K562 (cell line): ENCODE measurements around the gene MRPL58. TPM values are rescaled to one million over a fixed set of nuclear protein-coding genes. Genes with fewer than 3 reads are reported as not detected.

Experiments
- AFF1 ChIP-seq, 2 experiments: fragments of 450-650 bp; IDR thresholded peaks; 2 replicates each; pipeline ENCODE4 v1.6.1; 2018; ENCODE audit warnings: mild to moderate bottlenecking in 2 of 2, low read depth in 1 of 2; ENCODE audit not compliant: partially characterized antibody in 2 of 2
- CEBPB ChIP-seq: fragments of 450-650 bp; IDR thresholded peaks from 2 replicates; pipeline ENCODE4 v1.6.1; 2016; ENCODE audit warnings: missing genetic modification characterization, missing compliant biosample characterization
- CREM ChIP-seq: IDR thresholded peaks from 2 replicates; pipeline ENCODE4 v1.6.1; 2014; ENCODE audit warnings: antibody characterized with exemption, low read depth
- E2F3 ChIP-seq: fragments of 250-450 bp; sonication (Bioruptor Pico); IDR thresholded peaks from 2 replicates; pipeline ENCODE4 v1.4.0; 2020; ENCODE audit warnings: mild to moderate bottlenecking
- FOXO4 ChIP-seq: fragments of 450-650 bp; formaldehyde crosslinking; IDR thresholded peaks from 2 replicates; pipeline ENCODE4 v1.4.0; 2020; ENCODE audit warnings: mild to moderate bottlenecking, moderate library complexity
- GATA2 ChIP-seq: sonication (generic); formaldehyde crosslinking; IDR thresholded peaks from 2 replicates; pipeline ENCODE4 v1.4.0; 2020; ENCODE audit warnings: mild to moderate bottlenecking, missing genetic modification reagents
- KLF1 ChIP-seq: fragments of 450-650 bp; IDR thresholded peaks from 2 replicates; pipeline ENCODE4 v1.6.1; 2016; ENCODE audit warnings: missing genetic modification characterization, missing compliant biosample characterization
- MCM7 ChIP-seq, 2 experiments: fragments of 450-650 bp; IDR thresholded peaks; 2 replicates each; pipeline ENCODE4 v1.6.1; 2016 to 2018
- PREB ChIP-seq: sonication (generic); formaldehyde crosslinking; IDR thresholded peaks from 2 replicates; pipeline ENCODE4 v1.8.1; 2023; ENCODE audit warnings: mild to moderate bottlenecking, missing genetic modification reagents
- RBM22 ChIP-seq: fragments of 200-400 bp; formaldehyde crosslinking; IDR thresholded peaks from 2 replicates; pipeline ENCODE4 v1.6.1; 2018; ENCODE audit warnings: low read length, low read depth; ENCODE audit not compliant: poor library complexity, severe bottlenecking
- SMARCE1 ChIP-seq: fragments of 450-650 bp; IDR thresholded peaks from 2 replicates; pipeline ENCODE4 v1.7.1; 2016; ENCODE audit warnings: mild to moderate bottlenecking
- U2AF2 ChIP-seq: fragments of 200-400 bp; formaldehyde crosslinking; optimal IDR thresholded peaks from 2 replicates; pipeline ENCODE3; 2017; ENCODE audit warnings: low read depth, mild to moderate bottlenecking, low read length
- ZKSCAN3 ChIP-seq: fragments of 250-450 bp; sonication (Bioruptor Pico); IDR thresholded peaks from 2 replicates; pipeline ENCODE4 v1.4.0; 2020
- ZNF263 ChIP-seq: sonication (generic); formaldehyde crosslinking; IDR thresholded peaks from 2 replicates; pipeline ENCODE4 v1.8.0; 2022; ENCODE audit warnings: mild to moderate bottlenecking, missing genetic modification reagents, borderline replicate concordance
- polyA plus RNA-seq, 8 experiments: library from polyadenylated mRNA; depleted of rRNA in 4 of 8; stranded (reverse) in 5 of 8; unstranded in 3 of 8; fragments of >200 nt; fragmentation: Nextera tagmentation in 2 of 8; fragmentation: Illumina TruSeq in 1 of 8; extraction: Ambion mirVana in 2 of 8; extraction: Trizol in 1 of 8; gene quantifications; 2 replicates each; pipeline versions ENCODE4 v1.2.1 to v1.2.3, GENCODE V29; 2011 to 2014; ENCODE audit warnings: inconsistent platforms in 1 of 8, missing spikeins in 1 of 8
- total RNA-seq, 7 experiments: library from RNA; depleted of rRNA in 6 of 7; stranded (reverse); fragments of >200 nt in 6 of 7; fragmentation: Illumina TruSeq in 2 of 7; extraction: Trizol in 2 of 7; gene quantifications; 2 replicates each; pipeline versions ENCODE4 v1.2.1 to v1.2.3, GENCODE V29; 2011 to 2021; ENCODE audit warnings: low replicate concordance in 1 of 7
- TF ChIP-seq, protein P1 (sequence below): fragments of 250-450 bp; sonication (Bioruptor Pico); IDR thresholded peaks from 2 replicates; pipeline ENCODE4 v1.8.0; 2022; ENCODE audit warnings: inconsistent platforms, mild to moderate bottlenecking, moderate library complexity, borderline replicate concordance
- TF ChIP-seq, protein P2 (sequence below): fragments of 250-450 bp; sonication (Bioruptor Pico); IDR thresholded peaks from 2 replicates; pipeline ENCODE4 v1.5.0; 2021; ENCODE audit warnings: mild to moderate bottlenecking, borderline replicate concordance

The MRPL58 gene
- total and polyA plus RNA-seq, 9 of the 15 experiments (the other 6 are each of a cell fraction or from before 2014, with no cell fraction given), result 30.8 to 107 (median 72.4) TPM

GRCh38 chr17:74987909-74988711, 24.4 kb upstream of the MRPL58 start (continued):
- TF ChIP-seq MCM7 (IDR thresholded peaks at IDR 0.05) (no peak), KLF1 (tag) (no peak), U2AF2 (no peak), ZNF263 (CRISPR knock-in tag) (peak; percentile 85), FOXO4 (CRISPR knock-in tag) (no peak), PREB (CRISPR knock-in tag) (no peak), CEBPB (tag) (no peak), RBM22 (no peak), ZKSCAN3 (no peak), CREM (peak; percentile 61; the same call in 1 of the 2 replicates), SMARCE1 (peak; percentile 84), AFF1 (IDR thresholded peaks at IDR 0.05; ENCODE audit: low read depth in 1 of 2, partially characterized antibody in 2 of 2) (no peak), E2F3 (CRISPR knock-in tag) (no peak), GATA2 (CRISPR knock-in tag) (no peak)
- TF ChIP-seq, protein P1, sequence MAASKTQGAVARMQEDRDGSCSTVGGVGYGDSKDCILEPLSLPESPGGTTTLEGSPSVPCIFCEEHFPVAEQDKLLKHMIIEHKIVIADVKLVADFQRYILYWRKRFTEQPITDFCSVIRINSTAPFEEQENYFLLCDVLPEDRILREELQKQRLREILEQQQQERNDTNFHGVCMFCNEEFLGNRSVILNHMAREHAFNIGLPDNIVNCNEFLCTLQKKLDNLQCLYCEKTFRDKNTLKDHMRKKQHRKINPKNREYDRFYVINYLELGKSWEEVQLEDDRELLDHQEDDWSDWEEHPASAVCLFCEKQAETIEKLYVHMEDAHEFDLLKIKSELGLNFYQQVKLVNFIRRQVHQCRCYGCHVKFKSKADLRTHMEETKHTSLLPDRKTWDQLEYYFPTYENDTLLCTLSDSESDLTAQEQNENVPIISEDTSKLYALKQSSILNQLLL (CRISPR knock-in tag), result no peak
- TF ChIP-seq, protein P2, sequence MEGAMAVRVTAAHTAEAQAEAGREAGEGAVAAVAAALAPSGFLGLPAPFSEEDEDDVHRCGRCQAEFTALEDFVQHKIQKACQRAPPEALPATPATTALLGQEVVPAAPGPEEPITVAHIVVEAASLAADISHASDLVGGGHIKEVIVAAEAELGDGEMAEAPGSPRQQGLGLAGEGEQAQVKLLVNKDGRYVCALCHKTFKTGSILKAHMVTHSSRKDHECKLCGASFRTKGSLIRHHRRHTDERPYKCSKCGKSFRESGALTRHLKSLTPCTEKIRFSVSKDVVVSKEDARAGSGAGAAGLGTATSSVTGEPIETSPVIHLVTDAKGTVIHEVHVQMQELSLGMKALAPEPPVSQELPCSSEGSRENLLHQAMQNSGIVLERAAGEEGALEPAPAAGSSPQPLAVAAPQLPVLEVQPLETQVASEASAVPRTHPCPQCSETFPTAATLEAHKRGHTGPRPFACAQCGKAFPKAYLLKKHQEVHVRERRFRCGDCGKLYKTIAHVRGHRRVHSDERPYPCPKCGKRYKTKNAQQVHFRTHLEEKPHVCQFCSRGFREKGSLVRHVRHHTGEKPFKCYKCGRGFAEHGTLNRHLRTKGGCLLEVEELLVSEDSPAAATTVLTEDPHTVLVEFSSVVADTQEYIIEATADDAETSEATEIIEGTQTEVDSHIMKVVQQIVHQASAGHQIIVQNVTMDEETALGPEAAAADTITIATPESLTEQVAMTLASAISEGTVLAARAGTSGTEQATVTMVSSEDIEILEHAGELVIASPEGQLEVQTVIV, result no peak
